ENCODE measurements around the gene EXD2.
"Not testable (repeated sequence)": the region's sequence is repeated elsewhere in the genome, so short reads cannot be mapped to it uniquely, and the experiment has no call there.

The EXD2 gene

DNA sequence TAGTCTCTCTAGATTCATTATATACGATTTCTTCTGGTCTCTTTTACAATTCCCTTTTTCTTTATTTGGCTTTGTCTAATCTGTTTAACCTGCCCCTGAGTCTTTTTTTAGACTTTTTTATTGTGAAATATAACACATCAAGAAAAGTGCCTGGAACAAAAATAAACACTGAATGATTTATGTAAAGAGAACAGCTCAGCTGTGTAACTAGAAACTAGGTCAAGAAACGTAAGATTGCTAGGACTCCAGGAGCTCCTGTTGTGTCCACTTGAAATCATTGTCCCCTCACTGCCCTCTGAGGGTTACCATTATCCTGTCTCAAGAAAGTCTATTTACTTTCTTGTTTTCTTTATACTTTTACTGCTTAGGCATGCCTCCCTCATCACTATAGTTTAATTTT is 23.1 kb downstream of the EXD2 start:
- H2BK120ac ChIP-seq (ENCODE audit: insufficient read depth, low read length, poor library complexity): no peak overlapping the region
- H3K18ac ChIP-seq (ENCODE audit: low read length): no peak overlapping the region
- H2BK5ac ChIP-seq (ENCODE audit: low read depth, low read length, poor library complexity): no peak overlapping the region
- no peak overlapping the region for H3K9ac ChIP-seq (ENCODE audit: low read length)
- no peak overlapping the region for H2AFZ ChIP-seq (ENCODE audit: insufficient read depth, low read length, poor library complexity)
- no peak overlapping the region for H4K12ac ChIP-seq (ENCODE audit: low read depth, low read length)
- H3K4me1 ChIP-seq (ENCODE audit: control insufficient read depth in 1 of 2, insufficient read depth in 2 of 2, low read length in 2 of 2): no peaks in the 10 kb centered on the region
- H3K4me2 ChIP-seq (ENCODE audit: low read length): no peak overlapping the region
- H3K27me3 ChIP-seq (ENCODE audit: insufficient read depth, low read length): no peaks in the 10 kb centered on the region
- no peaks in the 10 kb centered on the region for H3K9me3 ChIP-seq (ENCODE audit: insufficient read depth, low read depth, low read length)
- no CpG with 5 or more reads among the region's 2 CpGs for WGBS (ENCODE audit: extremely low coverage, insufficient coverage, insufficient read length)
- H2BK12ac ChIP-seq (ENCODE audit: low read length): no peak overlapping the region
- no peak overlapping the region for H2AK5ac ChIP-seq (ENCODE audit: low read length)
- no peak overlapping the region for H3K4ac ChIP-seq (ENCODE audit: low read depth, low read length)
- H3K23ac ChIP-seq (ENCODE audit: low read length): no peak overlapping the region
- H3K79me2 ChIP-seq (ENCODE audit: control insufficient read depth, insufficient read depth, low read length, poor library complexity): no peaks in the 10 kb centered on the region
- H3K14ac ChIP-seq (ENCODE audit: low read length): no peak overlapping the region
- H3K27ac ChIP-seq (ENCODE audit: low read depth, low read length): no peak overlapping the region
- no peak overlapping the region for H3K4me3 ChIP-seq (ENCODE audit: low read depth, low read length)
- H4K8ac ChIP-seq (ENCODE audit: low read depth, low read length): no peak overlapping the region
- no peak overlapping the region for H4K91ac ChIP-seq (ENCODE audit: low read depth, low read length)
- DNase-seq: no peak
- H3K79me1 ChIP-seq (ENCODE audit: low read length): no peaks in the 10 kb centered on the region
- H3K36me3 ChIP-seq (ENCODE audit: control insufficient read depth in 1 of 2, insufficient read depth in 2 of 2, low read length in 2 of 2): peaks cover 0 to 3% of the 10 kb centered on the region in 2 experiments

DNA sequence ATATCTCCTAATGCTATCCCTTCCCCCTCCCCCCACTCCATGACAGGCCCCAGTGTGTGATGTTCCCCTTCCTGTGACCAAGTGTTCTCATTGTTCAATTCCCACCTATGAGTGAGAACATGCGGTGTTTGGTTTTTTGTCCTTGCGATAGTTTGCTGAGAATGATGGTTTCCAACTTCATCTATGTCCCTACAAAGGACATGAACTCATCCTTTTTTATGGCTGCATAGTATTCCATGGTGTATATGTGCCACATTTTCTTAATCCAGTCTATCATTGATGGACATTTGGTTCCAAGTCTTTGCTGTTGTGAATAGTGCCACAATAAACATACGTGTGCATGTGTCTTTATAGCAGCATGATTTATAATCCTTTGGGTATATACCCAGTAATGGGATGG is 26.4 kb downstream of the EXD2 start:
- not testable (repeated sequence) for H2BK120ac ChIP-seq (ENCODE audit: insufficient read depth, low read length, poor library complexity); H4K12ac ChIP-seq (ENCODE audit: low read depth, low read length); H2AK5ac ChIP-seq (ENCODE audit: low read length); H3K36me3 ChIP-seq (ENCODE audit: control insufficient read depth in 1 of 2, insufficient read depth in 2 of 2, low read length in 2 of 2); H3K4me1 ChIP-seq (ENCODE audit: control insufficient read depth in 1 of 2, insufficient read depth in 2 of 2, low read length in 2 of 2); H4K8ac ChIP-seq (ENCODE audit: low read depth, low read length); H3K18ac ChIP-seq (ENCODE audit: low read length); H4K91ac ChIP-seq (ENCODE audit: low read depth, low read length); H3K14ac ChIP-seq (ENCODE audit: low read length); H3K79me1 ChIP-seq (ENCODE audit: low read length); H3K27me3 ChIP-seq (ENCODE audit: insufficient read depth, low read length); H3K23ac ChIP-seq (ENCODE audit: low read length); H3K79me2 ChIP-seq (ENCODE audit: control insufficient read depth, insufficient read depth, low read length, poor library complexity); H3K9me3 ChIP-seq (ENCODE audit: insufficient read depth, low read depth, low read length); H2AFZ ChIP-seq (ENCODE audit: insufficient read depth, low read length, poor library complexity); H2BK12ac ChIP-seq (ENCODE audit: low read length); H3K9ac ChIP-seq (ENCODE audit: low read length); H3K4me3 ChIP-seq (ENCODE audit: low read depth, low read length); H3K4ac ChIP-seq (ENCODE audit: low read depth, low read length); H2BK5ac ChIP-seq (ENCODE audit: low read depth, low read length, poor library complexity); H3K27ac ChIP-seq (ENCODE audit: low read depth, low read length); DNase-seq; H3K4me2 ChIP-seq (ENCODE audit: low read length)
- no CpG with 5 or more reads among the region's 3 CpGs for WGBS (ENCODE audit: extremely low coverage, insufficient coverage, insufficient read length)

DNA sequence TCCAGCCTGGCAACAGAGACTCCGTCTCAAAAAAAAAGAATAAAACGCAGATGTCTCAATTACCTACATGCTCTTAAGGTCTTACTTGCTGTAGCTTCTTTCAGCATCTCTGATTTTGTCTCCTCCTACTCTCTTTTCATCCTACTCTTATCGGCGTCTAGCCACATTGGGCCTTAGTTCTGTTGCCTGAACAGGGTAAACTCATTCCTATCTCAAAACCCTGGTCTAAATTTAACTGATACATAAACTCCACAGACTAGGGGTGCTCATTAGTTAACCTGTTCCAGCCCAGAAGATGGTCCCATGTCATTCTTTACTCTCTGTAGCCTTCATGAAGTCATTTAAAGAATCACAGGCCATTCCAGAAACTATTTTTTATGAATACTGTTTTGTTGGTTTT is 33.6 kb downstream of the EXD2 start:
- no peak overlapping the region for H2AK5ac ChIP-seq (ENCODE audit: low read length)
- no peak overlapping the region for H2BK5ac ChIP-seq (ENCODE audit: low read depth, low read length, poor library complexity)
- H3K4me1 ChIP-seq (ENCODE audit: control insufficient read depth in 1 of 2, insufficient read depth in 2 of 2, low read length in 2 of 2): no peaks in the 10 kb centered on the region
- WGBS (ENCODE audit: extremely low coverage, insufficient coverage, insufficient read length): no CpG with 5 or more reads among the region's 4 CpGs
- H3K9ac ChIP-seq (ENCODE audit: low read length): no peak overlapping the region
- no peaks in the 10 kb centered on the region for H3K9me3 ChIP-seq (ENCODE audit: insufficient read depth, low read depth, low read length)
- H3K4ac ChIP-seq (ENCODE audit: low read depth, low read length): no peak overlapping the region
- no peak overlapping the region for H2AFZ ChIP-seq (ENCODE audit: insufficient read depth, low read length, poor library complexity)
- H2BK12ac ChIP-seq (ENCODE audit: low read length): no peak overlapping the region
- no peak overlapping the region for H3K18ac ChIP-seq (ENCODE audit: low read length)
- no peak overlapping the region for H3K23ac ChIP-seq (ENCODE audit: low read length)
- no peak overlapping the region for H3K27ac ChIP-seq (ENCODE audit: low read depth, low read length)
- no peak overlapping the region for H4K8ac ChIP-seq (ENCODE audit: low read depth, low read length)
- H3K14ac ChIP-seq (ENCODE audit: low read length): no peak overlapping the region
- no peaks in the 10 kb centered on the region for H3K79me2 ChIP-seq (ENCODE audit: control insufficient read depth, insufficient read depth, low read length, poor library complexity)
- H4K12ac ChIP-seq (ENCODE audit: low read depth, low read length): no peak overlapping the region
- no peak overlapping the region for H3K4me2 ChIP-seq (ENCODE audit: low read length)
- H3K4me3 ChIP-seq (ENCODE audit: low read depth, low read length): no peak overlapping the region
- no peak overlapping the region for H4K91ac ChIP-seq (ENCODE audit: low read depth, low read length)
- H3K27me3 ChIP-seq (ENCODE audit: insufficient read depth, low read length): no peaks in the 10 kb centered on the region
- no peak for DNase-seq
- no peak overlapping the region for H2BK120ac ChIP-seq (ENCODE audit: insufficient read depth, low read length, poor library complexity)
- H3K36me3 ChIP-seq (ENCODE audit: control insufficient read depth in 1 of 2, insufficient read depth in 2 of 2, low read length in 2 of 2): peaks cover 0 to 1% of the 10 kb centered on the region in 2 experiments
- H3K79me1 ChIP-seq (ENCODE audit: low read length): no peaks in the 10 kb centered on the region

DNA sequence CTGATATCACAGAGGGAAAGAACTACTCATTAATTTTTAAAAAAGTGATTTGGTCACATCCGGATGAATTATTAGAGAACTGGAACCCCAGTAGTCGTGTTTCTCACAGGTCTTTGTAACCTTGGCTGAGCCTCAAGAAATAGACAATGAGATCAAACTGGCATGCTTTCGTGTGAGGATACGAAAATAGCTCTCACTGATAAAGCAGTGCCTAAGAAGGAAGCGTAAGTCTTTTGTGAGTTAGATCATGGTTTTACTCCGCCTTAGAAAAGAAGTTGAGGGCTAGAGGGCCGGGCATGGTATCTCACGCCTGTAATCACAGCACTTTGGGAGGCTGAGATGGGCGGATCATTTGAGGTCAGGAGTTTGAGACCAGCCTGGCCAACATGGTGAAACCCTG is 34.9 kb downstream of the EXD2 start:
- Histone ChIP-seq H3K9me3 (ENCODE audit: insufficient read depth, low read depth, low read length) (no peaks in the 10 kb centered on the region), H3K4me1 (ENCODE audit: control insufficient read depth in 1 of 2, insufficient read depth in 2 of 2, low read length in 2 of 2) (no peaks in the 10 kb centered on the region), H2AFZ (ENCODE audit: insufficient read depth, low read length, poor library complexity) (no peak overlapping the region), H4K91ac (ENCODE audit: low read depth, low read length) (no peak overlapping the region), H2BK5ac (ENCODE audit: low read depth, low read length, poor library complexity) (no peak overlapping the region), H3K23ac (ENCODE audit: low read length) (no peak overlapping the region), H3K18ac (ENCODE audit: low read length) (no peak overlapping the region), H3K4me2 (ENCODE audit: low read length) (no peak overlapping the region), H3K4me3 (ENCODE audit: low read depth, low read length) (no peak overlapping the region), H2BK12ac (ENCODE audit: low read length) (no peak overlapping the region), H3K14ac (ENCODE audit: low read length) (no peak overlapping the region), H2BK120ac (ENCODE audit: insufficient read depth, low read length, poor library complexity) (no peak overlapping the region), H3K79me2 (ENCODE audit: control insufficient read depth, insufficient read depth, low read length, poor library complexity) (no peaks in the 10 kb centered on the region), H4K8ac (ENCODE audit: low read depth, low read length) (no peak overlapping the region), H2AK5ac (ENCODE audit: low read length) (no peak overlapping the region), H3K36me3 (ENCODE audit: control insufficient read depth in 1 of 2, insufficient read depth in 2 of 2, low read length in 2 of 2) (peaks cover 0 to 1% of the 10 kb centered on the region in 2 experiments), H3K27me3 (ENCODE audit: insufficient read depth, low read length) (no peaks in the 10 kb centered on the region), H4K12ac (ENCODE audit: low read depth, low read length) (no peak overlapping the region), H3K79me1 (ENCODE audit: low read length) (no peaks in the 10 kb centered on the region), H3K9ac (ENCODE audit: low read length) (no peak overlapping the region), H3K4ac (ENCODE audit: low read depth, low read length) (no peak overlapping the region), H3K27ac (ENCODE audit: low read depth, low read length) (no peak overlapping the region)
- WGBS (ENCODE audit: extremely low coverage, insufficient coverage, insufficient read length): no CpG with 5 or more reads among the region's 9 CpGs
- DNase-seq: no peak

Measured in trophoblast cell (in vitro differentiated cells and primary cell).